Measurements from ENCODE around the gene LHX1.
A peak's percentile ranks its signal among the peaks of the same experiment; 100 is the strongest.

Gene LHX1

DNA sequence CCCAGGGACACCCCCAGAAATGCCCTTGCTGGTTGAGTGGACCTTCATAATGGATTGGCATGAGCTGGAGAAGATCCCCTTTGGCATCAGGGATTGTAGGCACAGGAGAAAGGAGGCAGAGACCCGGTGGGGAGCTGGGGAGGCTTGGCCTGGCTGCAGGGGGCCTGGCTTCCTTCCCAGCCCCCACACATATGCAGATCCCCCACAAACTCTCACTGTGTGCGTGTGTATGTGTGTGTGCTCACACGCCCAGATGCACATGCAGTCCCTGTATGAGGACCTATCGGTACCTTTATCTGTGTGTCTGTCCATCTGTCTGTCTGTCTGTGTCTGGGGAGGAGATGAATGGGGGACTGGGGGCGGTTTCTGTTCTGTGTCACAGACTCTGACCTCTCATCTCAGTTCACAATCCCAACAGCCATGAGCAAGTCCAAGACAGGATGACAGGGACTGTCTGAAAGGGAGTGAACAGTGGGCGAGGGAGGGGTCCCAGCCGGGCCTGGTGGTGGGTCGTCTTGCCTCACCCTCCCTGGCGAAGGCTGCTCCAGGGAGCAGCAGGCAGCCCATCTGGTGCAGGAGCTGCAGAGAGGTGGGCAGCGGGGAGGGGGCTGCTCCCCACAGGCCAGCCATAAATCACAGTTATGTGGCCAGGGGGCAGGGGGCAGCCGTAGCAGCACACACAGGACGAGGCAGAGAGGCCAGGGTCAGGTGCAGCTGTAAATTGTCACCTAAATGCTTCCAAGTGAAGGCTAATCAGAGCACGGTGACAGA is 46.7 kb upstream of the LHX1 start:
- Histone ChIP-seq H3K4me2 (ENCODE audit: low read depth, low read length, poor library complexity, severe bottlenecking) (no peak overlapping the region), H3K4me1 (ENCODE audit: insufficient read depth, low read length, poor library complexity, severe bottlenecking) (no peaks in the 10 kb centered on the region), H3F3A (ENCODE audit: low read depth) (no peaks in the 10 kb centered on the region), H3K27me3 (ENCODE audit: insufficient read depth, low read length, poor library complexity, severe bottlenecking) (no peaks in the 10 kb centered on the region), H2AFZ (ENCODE audit: low read length) (no peak overlapping the region), H4K20me1 (ENCODE audit: insufficient read depth, low read length, poor library complexity, severe bottlenecking) (no peaks in the 10 kb centered on the region), H3K9me3 (ENCODE audit: insufficient read depth, low read depth, low read length) (no peaks in the 10 kb centered on the region), H3K4me3 (ENCODE audit: low read length, poor library complexity, severe bottlenecking) (no peak overlapping the region), H3K9ac (ENCODE audit: low read depth, low read length, poor library complexity, severe bottlenecking) (no peak overlapping the region), H3K9me2 (replicated peaks; ENCODE audit: low read depth, low read length) (no peaks in the 10 kb centered on the region), H3K79me2 (ENCODE audit: insufficient read depth, low read length) (no peaks in the 10 kb centered on the region), H3K36me3 (ENCODE audit: insufficient read depth, low read length) (no peaks in the 10 kb centered on the region)
- no peak for TF ChIP-seq EZH2phosphoT487 (IDR thresholded peaks at IDR 0.05; ENCODE audit: borderline replicate concordance)
- TF ChIP-seq, protein P1, sequence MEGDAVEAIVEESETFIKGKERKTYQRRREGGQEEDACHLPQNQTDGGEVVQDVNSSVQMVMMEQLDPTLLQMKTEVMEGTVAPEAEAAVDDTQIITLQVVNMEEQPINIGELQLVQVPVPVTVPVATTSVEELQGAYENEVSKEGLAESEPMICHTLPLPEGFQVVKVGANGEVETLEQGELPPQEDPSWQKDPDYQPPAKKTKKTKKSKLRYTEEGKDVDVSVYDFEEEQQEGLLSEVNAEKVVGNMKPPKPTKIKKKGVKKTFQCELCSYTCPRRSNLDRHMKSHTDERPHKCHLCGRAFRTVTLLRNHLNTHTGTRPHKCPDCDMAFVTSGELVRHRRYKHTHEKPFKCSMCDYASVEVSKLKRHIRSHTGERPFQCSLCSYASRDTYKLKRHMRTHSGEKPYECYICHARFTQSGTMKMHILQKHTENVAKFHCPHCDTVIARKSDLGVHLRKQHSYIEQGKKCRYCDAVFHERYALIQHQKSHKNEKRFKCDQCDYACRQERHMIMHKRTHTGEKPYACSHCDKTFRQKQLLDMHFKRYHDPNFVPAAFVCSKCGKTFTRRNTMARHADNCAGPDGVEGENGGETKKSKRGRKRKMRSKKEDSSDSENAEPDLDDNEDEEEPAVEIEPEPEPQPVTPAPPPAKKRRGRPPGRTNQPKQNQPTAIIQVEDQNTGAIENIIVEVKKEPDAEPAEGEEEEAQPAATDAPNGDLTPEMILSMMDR (conservative IDR thresholded peaks at IDR 0.05; ENCODE audit: low read length): no peak

DNA sequence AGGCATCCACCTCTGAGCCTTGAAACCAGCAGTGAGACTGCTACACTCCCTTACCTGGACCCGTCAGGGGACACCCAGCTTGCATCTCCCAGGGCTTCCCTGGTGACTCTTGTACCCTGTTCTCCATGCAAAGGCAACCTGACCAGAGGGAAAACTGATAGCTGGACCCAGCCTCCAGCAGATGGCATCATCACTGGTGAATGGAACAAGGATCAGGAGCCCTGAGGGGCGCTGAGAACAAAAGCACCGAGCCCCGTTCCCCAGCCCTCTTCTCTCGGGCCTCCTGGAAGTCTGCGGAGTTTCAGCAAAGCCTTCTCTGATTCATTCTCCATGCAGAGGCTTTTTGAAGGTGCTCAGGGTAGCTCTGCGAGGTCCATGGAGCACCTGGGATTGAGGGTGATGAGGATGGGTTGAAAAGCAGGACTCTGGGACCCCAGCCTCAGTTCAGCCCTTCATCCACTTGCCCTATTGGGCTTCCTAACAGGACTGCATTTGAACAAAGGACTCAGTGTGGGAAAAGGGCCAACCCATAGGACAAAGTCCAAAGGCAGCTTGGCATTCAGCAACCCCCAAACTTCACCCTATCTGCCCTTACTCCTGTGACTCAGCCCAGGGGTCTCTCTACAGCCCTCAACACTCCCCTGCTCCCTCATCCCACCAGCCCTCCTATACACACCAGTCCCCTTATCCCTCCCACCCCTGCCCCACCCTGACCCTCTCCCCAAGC is 45.0 kb upstream of the LHX1 start:
- TF ChIP-seq EZH2phosphoT487 (IDR thresholded peaks at IDR 0.05; ENCODE audit: borderline replicate concordance): no peak
- TF ChIP-seq, protein P1 (conservative IDR thresholded peaks at IDR 0.05; ENCODE audit: low read length): peak; percentile 40
- H3K27me3 ChIP-seq (ENCODE audit: insufficient read depth, low read length, poor library complexity, severe bottlenecking): no peaks in the 10 kb centered on the region
- no peak overlapping the region; the same call in 1 of the 2 replicates for H2AFZ ChIP-seq (ENCODE audit: low read length)
- no peak overlapping the region for H3K4me2 ChIP-seq (ENCODE audit: low read depth, low read length, poor library complexity, severe bottlenecking)
- no peaks in the 10 kb centered on the region for H3K79me2 ChIP-seq (ENCODE audit: insufficient read depth, low read length)
- no peaks in the 10 kb centered on the region for H4K20me1 ChIP-seq (ENCODE audit: insufficient read depth, low read length, poor library complexity, severe bottlenecking)
- no peaks in the 10 kb centered on the region for H3K9me2 ChIP-seq (replicated peaks; ENCODE audit: low read depth, low read length)
- no peaks in the 10 kb centered on the region for H3K9me3 ChIP-seq (ENCODE audit: insufficient read depth, low read depth, low read length)
- H3F3A ChIP-seq (ENCODE audit: low read depth): no peaks in the 10 kb centered on the region
- H3K36me3 ChIP-seq (ENCODE audit: insufficient read depth, low read length): no peaks in the 10 kb centered on the region
- H3K4me3 ChIP-seq (ENCODE audit: low read length, poor library complexity, severe bottlenecking): no peak overlapping the region
- no peak overlapping the region for H3K9ac ChIP-seq (ENCODE audit: low read depth, low read length, poor library complexity, severe bottlenecking)
- H3K4me1 ChIP-seq (ENCODE audit: insufficient read depth, low read length, poor library complexity, severe bottlenecking): no peaks in the 10 kb centered on the region

DNA sequence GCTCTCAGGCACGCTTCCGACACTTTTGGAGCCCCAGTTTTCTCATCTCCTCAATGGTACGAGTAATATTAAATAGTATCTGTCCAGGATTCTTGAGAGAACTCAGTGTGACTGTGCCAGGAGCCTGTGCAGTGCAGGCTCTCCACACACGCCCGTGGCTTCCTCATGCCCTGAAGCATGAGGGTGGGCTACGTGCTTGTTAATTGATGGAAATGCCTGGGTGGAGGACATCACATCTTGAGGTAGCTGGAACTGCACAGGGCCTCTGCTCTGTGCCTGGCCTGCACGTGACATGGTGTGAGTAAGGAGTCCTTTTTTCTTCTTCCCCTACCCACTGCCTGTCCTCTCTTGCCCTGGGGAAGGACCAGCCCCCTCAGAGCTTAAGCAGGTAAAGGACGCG is 43.1 kb upstream of the LHX1 start:
- Histone ChIP-seq H3K9ac (ENCODE audit: low read depth, low read length, poor library complexity, severe bottlenecking) (no peak overlapping the region), H3K4me3 (ENCODE audit: low read length, poor library complexity, severe bottlenecking) (no peak overlapping the region), H3F3A (ENCODE audit: low read depth) (no peaks in the 10 kb centered on the region), H3K27me3 (ENCODE audit: insufficient read depth, low read length, poor library complexity, severe bottlenecking) (no peaks in the 10 kb centered on the region), H3K4me1 (ENCODE audit: insufficient read depth, low read length, poor library complexity, severe bottlenecking) (no peaks in the 10 kb centered on the region), H3K79me2 (ENCODE audit: insufficient read depth, low read length) (no peaks in the 10 kb centered on the region), H4K20me1 (ENCODE audit: insufficient read depth, low read length, poor library complexity, severe bottlenecking) (no peaks in the 10 kb centered on the region), H3K9me3 (ENCODE audit: insufficient read depth, low read depth, low read length) (no peaks in the 10 kb centered on the region), H3K4me2 (ENCODE audit: low read depth, low read length, poor library complexity, severe bottlenecking) (no peak overlapping the region), H3K9me2 (replicated peaks; ENCODE audit: low read depth, low read length) (no peaks in the 10 kb centered on the region), H2AFZ (ENCODE audit: low read length) (no peak overlapping the region), H3K36me3 (ENCODE audit: insufficient read depth, low read length) (no peaks in the 10 kb centered on the region)
- TF ChIP-seq, protein P1 (conservative IDR thresholded peaks at IDR 0.05; ENCODE audit: low read length): no peak
- no peak for TF ChIP-seq EZH2phosphoT487 (IDR thresholded peaks at IDR 0.05; ENCODE audit: borderline replicate concordance)

Measured in Loucy (cell line).